ENCODE results near the gene ZNRD2.
A peak's percentile ranks its signal among the peaks of the same experiment; 100 is the strongest.

The ZNRD2 gene

GRCh38 chr11:65575568-65576231, 5.4 kb downstream of the ZNRD2 start, which contains the start of gene EHBP1L1 (continued):
- TF ChIP-seq KLF1 (tag by site-specific recombination; IDR thresholded peaks at IDR 0.05) (peak; percentile 48), ZNF239 (tag by site-specific recombination; IDR thresholded peaks at IDR 0.05) (no peak), ZNF707 (tag by site-specific recombination; IDR thresholded peaks at IDR 0.05) (no peak), KLF17 (tag by site-specific recombination; IDR thresholded peaks at IDR 0.05) (0 out of 2 replicates have a peak, but pooled peaks have one; percentile 21), ZSCAN5A (tag by site-specific recombination; IDR thresholded peaks at IDR 0.05) (no peak), ZNF184 (tag by site-specific recombination; IDR thresholded peaks at IDR 0.05) (no peak), ZNF292 (tag by site-specific recombination; IDR thresholded peaks at IDR 0.05; ENCODE audit: borderline replicate concordance, low read depth) (no peak), ZNF560 (tag by site-specific recombination; IDR thresholded peaks at IDR 0.05; ENCODE audit: borderline replicate concordance) (no peak), ZNF510 (tag by site-specific recombination; IDR thresholded peaks at IDR 0.05; ENCODE audit: insufficient replicate concordance) (no peak), ZNF221 (tag by site-specific recombination; IDR thresholded peaks at IDR 0.05; ENCODE audit: borderline replicate concordance) (no peak), ZNF202 (tag by site-specific recombination; IDR thresholded peaks at IDR 0.05; ENCODE audit: borderline replicate concordance) (no peak), ZNF423 (tag by site-specific recombination; IDR thresholded peaks at IDR 0.05) (no peak), ZNF433 (tag by site-specific recombination; IDR thresholded peaks at IDR 0.05; ENCODE audit: low read depth) (no peak), ZNF175 (tag by site-specific recombination; IDR thresholded peaks at IDR 0.05) (no peak), KLF10 (tag by site-specific recombination; IDR thresholded peaks at IDR 0.05) (peak; percentile 80), ZNF138 (tag by site-specific recombination; IDR thresholded peaks at IDR 0.05; ENCODE audit: borderline replicate concordance) (no peak), ZNF658 (tag by site-specific recombination; IDR thresholded peaks at IDR 0.05) (no peak), ZNF660 (tag by site-specific recombination; IDR thresholded peaks at IDR 0.05) (no peak)

GRCh38 chr11:65576232-65576866, 6.1 kb downstream of the ZNRD2 start:
- Histone ChIP-seq H3K27ac (ENCODE audit: extremely low read depth, low read depth, low read length) (no peak overlapping the region; the same call in 1 of the 2 replicates), H3K4me3 (ENCODE audit: low read depth, low read length) (peak overlapping the region; percentile 31), H3K4me1 (ENCODE audit: control insufficient read depth, insufficient read depth, low read length) (peaks cover 13% of the 10 kb centered on the region; the same call in 1 of the 2 replicates), H3K36me3 (ENCODE audit: control insufficient read depth in 2 of 2, insufficient read depth in 1 of 2, low read length in 2 of 2) (peaks cover 0 to 14% of the 10 kb centered on the region in 2 experiments; a peak in 1 of 3 replicates), H3K9me3 (ENCODE audit: control insufficient read depth, insufficient read depth, low read depth, low read length) (no peaks in the 10 kb centered on the region)
- TF ChIP-seq ZBTB21 (tag by site-specific recombination; IDR thresholded peaks at IDR 0.05) (no peak), ZNF416 (tag by site-specific recombination; IDR thresholded peaks at IDR 0.05) (no peak), ZFP37 (tag by site-specific recombination; IDR thresholded peaks at IDR 0.05) (no peak), ZBTB7A (tag by site-specific recombination; IDR thresholded peaks at IDR 0.05; ENCODE audit: low read depth) (no peak), ZNF274 (IDR thresholded peaks at IDR 0.05; ENCODE audit: low read length) (no peak), ZNF274 (tag by site-specific recombination; IDR thresholded peaks at IDR 0.05; ENCODE audit: borderline replicate concordance) (no peak), REST (tag by site-specific recombination; IDR thresholded peaks at IDR 0.05) (no peak), ZNF645 (tag by site-specific recombination; IDR thresholded peaks at IDR 0.05) (no peak), ZFHX2 (tag by site-specific recombination; conservative IDR thresholded peaks at IDR 0.05) (peak; percentile 34)
- ChIA-PET CTCF (interaction anchor here (0.5 to 3.5 kb wide), 8 partner anchors 12 to 207 kb away, joined by 3 to 28 read pairs (median 4); partner anchors contain the start of gene KCNK7), POLR2A (interaction anchor here (0.6 kb wide), 3 partner anchors 11 to 410 kb away, joined by 3 to 9 read pairs (median 4); no protein-coding TSS in a partner anchor)
